ENCODE measurements around the gene FRMD8.
"Not testable (repeated sequence)": the region's sequence is repeated elsewhere in the genome, so short reads cannot be mapped to it uniquely, and the experiment has no call there.

DNA sequence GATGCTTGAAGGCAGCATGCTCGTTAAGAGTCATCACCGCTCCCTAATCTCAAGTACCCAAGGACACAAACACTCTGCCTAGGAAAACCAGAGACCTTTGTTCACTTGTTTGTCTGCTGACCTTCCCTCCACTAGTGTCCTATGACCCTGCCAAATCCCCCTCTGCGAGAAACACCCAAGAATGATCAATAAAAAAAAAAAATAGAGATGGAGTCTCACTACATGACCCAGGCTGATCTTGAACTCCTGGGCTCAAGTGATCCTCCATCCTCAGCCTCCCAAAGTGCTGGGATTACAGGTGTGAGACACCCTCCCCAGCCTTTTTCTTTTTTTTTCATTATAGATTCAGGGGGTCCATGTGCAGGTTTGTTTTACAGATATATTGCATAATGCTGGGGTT lies 65.8 kb downstream of the FRMD8 start:
- not testable (repeated sequence) for TF ChIP-seq RAD21, SP1 (IDR thresholded peaks at IDR 0.05)
- TF ChIP-seq, protein P1, sequence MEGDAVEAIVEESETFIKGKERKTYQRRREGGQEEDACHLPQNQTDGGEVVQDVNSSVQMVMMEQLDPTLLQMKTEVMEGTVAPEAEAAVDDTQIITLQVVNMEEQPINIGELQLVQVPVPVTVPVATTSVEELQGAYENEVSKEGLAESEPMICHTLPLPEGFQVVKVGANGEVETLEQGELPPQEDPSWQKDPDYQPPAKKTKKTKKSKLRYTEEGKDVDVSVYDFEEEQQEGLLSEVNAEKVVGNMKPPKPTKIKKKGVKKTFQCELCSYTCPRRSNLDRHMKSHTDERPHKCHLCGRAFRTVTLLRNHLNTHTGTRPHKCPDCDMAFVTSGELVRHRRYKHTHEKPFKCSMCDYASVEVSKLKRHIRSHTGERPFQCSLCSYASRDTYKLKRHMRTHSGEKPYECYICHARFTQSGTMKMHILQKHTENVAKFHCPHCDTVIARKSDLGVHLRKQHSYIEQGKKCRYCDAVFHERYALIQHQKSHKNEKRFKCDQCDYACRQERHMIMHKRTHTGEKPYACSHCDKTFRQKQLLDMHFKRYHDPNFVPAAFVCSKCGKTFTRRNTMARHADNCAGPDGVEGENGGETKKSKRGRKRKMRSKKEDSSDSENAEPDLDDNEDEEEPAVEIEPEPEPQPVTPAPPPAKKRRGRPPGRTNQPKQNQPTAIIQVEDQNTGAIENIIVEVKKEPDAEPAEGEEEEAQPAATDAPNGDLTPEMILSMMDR (IDR thresholded peaks at IDR 0.05; ENCODE audit: low read depth, low read length, missing input control), result not testable (repeated sequence)
- TF ChIP-seq, protein P2, sequence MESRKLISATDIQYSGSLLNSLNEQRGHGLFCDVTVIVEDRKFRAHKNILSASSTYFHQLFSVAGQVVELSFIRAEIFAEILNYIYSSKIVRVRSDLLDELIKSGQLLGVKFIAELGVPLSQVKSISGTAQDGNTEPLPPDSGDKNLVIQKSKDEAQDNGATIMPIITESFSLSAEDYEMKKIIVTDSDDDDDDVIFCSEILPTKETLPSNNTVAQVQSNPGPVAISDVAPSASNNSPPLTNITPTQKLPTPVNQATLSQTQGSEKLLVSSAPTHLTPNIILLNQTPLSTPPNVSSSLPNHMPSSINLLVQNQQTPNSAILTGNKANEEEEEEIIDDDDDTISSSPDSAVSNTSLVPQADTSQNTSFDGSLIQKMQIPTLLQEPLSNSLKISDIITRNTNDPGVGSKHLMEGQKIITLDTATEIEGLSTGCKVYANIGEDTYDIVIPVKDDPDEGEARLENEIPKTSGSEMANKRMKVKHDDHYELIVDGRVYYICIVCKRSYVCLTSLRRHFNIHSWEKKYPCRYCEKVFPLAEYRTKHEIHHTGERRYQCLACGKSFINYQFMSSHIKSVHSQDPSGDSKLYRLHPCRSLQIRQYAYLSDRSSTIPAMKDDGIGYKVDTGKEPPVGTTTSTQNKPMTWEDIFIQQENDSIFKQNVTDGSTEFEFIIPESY (IDR thresholded peaks at IDR 0.05), result not testable (repeated sequence)
- TF ChIP-seq, protein P3, sequence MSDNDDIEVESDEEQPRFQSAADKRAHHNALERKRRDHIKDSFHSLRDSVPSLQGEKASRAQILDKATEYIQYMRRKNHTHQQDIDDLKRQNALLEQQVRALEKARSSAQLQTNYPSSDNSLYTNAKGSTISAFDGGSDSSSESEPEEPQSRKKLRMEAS (IDR thresholded peaks at IDR 0.05), result not testable (repeated sequence)
- TF ChIP-seq, protein P4, sequence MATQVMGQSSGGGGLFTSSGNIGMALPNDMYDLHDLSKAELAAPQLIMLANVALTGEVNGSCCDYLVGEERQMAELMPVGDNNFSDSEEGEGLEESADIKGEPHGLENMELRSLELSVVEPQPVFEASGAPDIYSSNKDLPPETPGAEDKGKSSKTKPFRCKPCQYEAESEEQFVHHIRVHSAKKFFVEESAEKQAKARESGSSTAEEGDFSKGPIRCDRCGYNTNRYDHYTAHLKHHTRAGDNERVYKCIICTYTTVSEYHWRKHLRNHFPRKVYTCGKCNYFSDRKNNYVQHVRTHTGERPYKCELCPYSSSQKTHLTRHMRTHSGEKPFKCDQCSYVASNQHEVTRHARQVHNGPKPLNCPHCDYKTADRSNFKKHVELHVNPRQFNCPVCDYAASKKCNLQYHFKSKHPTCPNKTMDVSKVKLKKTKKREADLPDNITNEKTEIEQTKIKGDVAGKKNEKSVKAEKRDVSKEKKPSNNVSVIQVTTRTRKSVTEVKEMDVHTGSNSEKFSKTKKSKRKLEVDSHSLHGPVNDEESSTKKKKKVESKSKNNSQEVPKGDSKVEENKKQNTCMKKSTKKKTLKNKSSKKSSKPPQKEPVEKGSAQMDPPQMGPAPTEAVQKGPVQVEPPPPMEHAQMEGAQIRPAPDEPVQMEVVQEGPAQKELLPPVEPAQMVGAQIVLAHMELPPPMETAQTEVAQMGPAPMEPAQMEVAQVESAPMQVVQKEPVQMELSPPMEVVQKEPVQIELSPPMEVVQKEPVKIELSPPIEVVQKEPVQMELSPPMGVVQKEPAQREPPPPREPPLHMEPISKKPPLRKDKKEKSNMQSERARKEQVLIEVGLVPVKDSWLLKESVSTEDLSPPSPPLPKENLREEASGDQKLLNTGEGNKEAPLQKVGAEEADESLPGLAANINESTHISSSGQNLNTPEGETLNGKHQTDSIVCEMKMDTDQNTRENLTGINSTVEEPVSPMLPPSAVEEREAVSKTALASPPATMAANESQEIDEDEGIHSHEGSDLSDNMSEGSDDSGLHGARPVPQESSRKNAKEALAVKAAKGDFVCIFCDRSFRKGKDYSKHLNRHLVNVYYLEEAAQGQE (IDR thresholded peaks at IDR 0.05), result not testable (repeated sequence)
